ENCODE results near the gene HACD2.

DNA sequence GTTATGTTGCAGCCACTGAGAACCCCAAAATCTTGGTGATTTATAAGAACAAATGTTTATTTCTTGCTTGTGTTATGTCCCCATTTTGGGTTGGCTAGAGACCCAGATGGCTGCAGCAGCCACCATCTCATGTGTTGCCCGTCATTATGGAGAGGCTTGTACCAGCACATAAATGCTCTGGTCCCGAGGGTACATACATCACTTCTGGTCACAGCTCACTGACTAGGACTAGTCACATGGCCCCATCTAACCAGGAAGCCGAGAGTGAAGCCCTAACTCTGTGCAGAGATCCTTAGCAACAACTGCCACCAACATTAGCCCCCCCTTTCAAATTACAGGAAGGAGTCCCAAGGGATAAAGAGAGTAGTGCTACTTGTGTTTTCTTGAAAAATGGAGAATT lies 25.5 kb upstream of the HACD2 start:
- TF ChIP-seq, protein P1, sequence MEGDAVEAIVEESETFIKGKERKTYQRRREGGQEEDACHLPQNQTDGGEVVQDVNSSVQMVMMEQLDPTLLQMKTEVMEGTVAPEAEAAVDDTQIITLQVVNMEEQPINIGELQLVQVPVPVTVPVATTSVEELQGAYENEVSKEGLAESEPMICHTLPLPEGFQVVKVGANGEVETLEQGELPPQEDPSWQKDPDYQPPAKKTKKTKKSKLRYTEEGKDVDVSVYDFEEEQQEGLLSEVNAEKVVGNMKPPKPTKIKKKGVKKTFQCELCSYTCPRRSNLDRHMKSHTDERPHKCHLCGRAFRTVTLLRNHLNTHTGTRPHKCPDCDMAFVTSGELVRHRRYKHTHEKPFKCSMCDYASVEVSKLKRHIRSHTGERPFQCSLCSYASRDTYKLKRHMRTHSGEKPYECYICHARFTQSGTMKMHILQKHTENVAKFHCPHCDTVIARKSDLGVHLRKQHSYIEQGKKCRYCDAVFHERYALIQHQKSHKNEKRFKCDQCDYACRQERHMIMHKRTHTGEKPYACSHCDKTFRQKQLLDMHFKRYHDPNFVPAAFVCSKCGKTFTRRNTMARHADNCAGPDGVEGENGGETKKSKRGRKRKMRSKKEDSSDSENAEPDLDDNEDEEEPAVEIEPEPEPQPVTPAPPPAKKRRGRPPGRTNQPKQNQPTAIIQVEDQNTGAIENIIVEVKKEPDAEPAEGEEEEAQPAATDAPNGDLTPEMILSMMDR (IDR thresholded peaks at IDR 0.05): no peak
- no peak for TF ChIP-seq EZH2 (IDR thresholded peaks at IDR 0.05)
